ENCODE measurements around the gene RNF130. TPM values are rescaled to one million over a fixed set of nuclear protein-coding genes. Genes with fewer than 3 reads are reported as not detected.
"Not testable (repeated sequence)": the region's sequence is repeated elsewhere in the genome, so short reads cannot be mapped to it uniquely, and the experiment has no call there.

The RNF130 gene
- total and polyA plus RNA-seq, 2 donors from 2014 or later, result 73.9 to 88.1 TPM

DNA sequence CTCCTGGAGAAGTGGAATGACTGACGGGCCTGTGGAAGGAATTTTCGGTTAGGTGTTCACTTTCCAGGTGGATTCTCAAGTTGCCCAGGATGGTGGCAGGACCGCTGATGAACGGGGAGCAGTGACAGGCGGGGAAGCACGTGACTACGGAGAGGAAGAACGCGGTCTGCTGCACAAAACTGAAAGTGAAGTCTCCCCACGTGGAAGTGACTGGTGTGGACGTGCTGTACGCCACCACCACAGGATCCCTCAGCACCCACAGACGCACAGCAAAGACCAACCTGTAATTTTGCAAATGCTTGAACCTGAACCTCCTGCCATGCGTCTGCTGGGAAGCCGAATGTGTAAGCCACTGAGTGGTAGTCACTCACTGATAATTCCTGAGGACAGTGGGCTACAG, 51.4 kb downstream of the RNF130 start:
- no peak for TF ChIP-seq CTCF (IDR thresholded peaks at IDR 0.05; ENCODE audit: borderline replicate concordance, extremely low read depth, insufficient read depth)
- H3K27ac ChIP-seq (ENCODE audit: low read depth in 2 of 2, low read length in 2 of 2), result no peak overlapping the region
- peaks cover 0 to 2% (median 0%) of the 10 kb centered on the region in 3 donors for H3K36me3 ChIP-seq (ENCODE audit: control insufficient read depth in 2 of 3, insufficient read depth in 3 of 3, low read length in 3 of 3)
- H3K9ac ChIP-seq (ENCODE audit: low read length in 3 of 3), result no peak overlapping the region
- H3K4me3 ChIP-seq (ENCODE audit: low read length in 3 of 3), result no peak overlapping the region
- intact Hi-C loops (cut with DNase I), result no loop called here
- no peak for DNase-seq
- H3K4me1 ChIP-seq (ENCODE audit: control insufficient read depth in 2 of 3, insufficient read depth in 2 of 3, low read depth in 1 of 3, low read length in 3 of 3), result peaks cover 0 to 3% (median 2%) of the 10 kb centered on the region in 3 donors
- no peak for FAIRE-seq
- no peaks in the 10 kb centered on the region for H3K27me3 ChIP-seq (ENCODE audit: control insufficient read depth, insufficient read depth, low read length)
- H3K9me3 ChIP-seq (ENCODE audit: control insufficient read depth in 2 of 3, insufficient read depth in 1 of 3, low read length in 3 of 3), result no peaks in the 10 kb centered on the region

DNA sequence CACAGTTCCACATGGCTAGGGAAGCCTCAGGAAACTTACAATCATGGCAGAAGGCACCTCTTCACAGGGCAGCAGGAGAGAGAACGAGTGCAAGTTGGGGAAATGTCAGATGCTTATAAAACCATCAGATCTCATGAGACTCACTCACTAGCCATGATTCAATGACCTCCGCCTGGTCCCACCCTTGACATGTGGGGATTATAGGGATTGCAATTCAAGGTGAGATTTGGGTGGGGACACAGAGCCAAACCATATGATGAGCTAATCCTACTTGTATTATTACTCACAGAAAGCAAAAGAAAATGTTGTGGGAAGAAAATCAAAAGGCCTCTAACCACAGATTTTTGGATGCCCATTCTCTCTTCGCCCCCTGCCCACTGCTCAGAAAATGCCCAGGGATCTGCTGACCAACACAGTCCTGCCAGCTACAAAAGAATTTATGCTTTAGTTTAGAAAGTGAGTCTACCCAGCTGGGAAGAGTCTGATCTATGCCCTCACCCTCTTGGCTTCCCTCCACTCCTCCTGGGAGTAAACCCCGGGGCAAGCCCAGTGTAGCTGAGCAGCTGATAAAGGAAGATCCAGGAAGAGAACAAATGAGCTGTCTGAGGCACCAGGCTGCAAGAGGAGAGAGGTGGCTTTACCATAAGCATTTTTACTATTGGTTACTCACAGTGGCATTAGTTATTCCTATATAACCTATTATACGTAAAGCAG, 53.1 kb downstream of the RNF130 start:
- no peak for TF ChIP-seq CTCF (IDR thresholded peaks at IDR 0.05; ENCODE audit: borderline replicate concordance, extremely low read depth, insufficient read depth)
- Histone ChIP-seq H3K27me3 (ENCODE audit: control insufficient read depth, insufficient read depth, low read length) (no peaks in the 10 kb centered on the region), H3K4me3 (ENCODE audit: low read length in 3 of 3) (no peak overlapping the region), H3K27ac (ENCODE audit: low read depth in 2 of 2, low read length in 2 of 2) (no peak overlapping the region), H3K9ac (ENCODE audit: low read length in 3 of 3) (no peak overlapping the region), H3K9me3 (ENCODE audit: control insufficient read depth in 2 of 3, insufficient read depth in 1 of 3, low read length in 3 of 3) (no peaks in the 10 kb centered on the region), H3K4me1 (ENCODE audit: control insufficient read depth in 2 of 3, insufficient read depth in 2 of 3, low read depth in 1 of 3, low read length in 3 of 3) (no peaks in the 10 kb centered on the region), H3K36me3 (ENCODE audit: control insufficient read depth in 2 of 3, insufficient read depth in 3 of 3, low read length in 3 of 3) (peaks cover 0 to 2% (median 0%) of the 10 kb centered on the region in 3 donors)
- intact Hi-C loops (cut with DNase I), result no loop called here
- FAIRE-seq, result no peak
- DNase-seq, result no peak

GRCh38 chr5:180015523-180015922, 56.0 kb downstream of the RNF130 start:
- FAIRE-seq; H3K27ac ChIP-seq (ENCODE audit: low read depth in 2 of 2, low read length in 2 of 2); H3K27me3 ChIP-seq (ENCODE audit: control insufficient read depth, insufficient read depth, low read length); H3K9me3 ChIP-seq (ENCODE audit: control insufficient read depth in 2 of 3, insufficient read depth in 1 of 3, low read length in 3 of 3); H3K4me3 ChIP-seq (ENCODE audit: low read length in 3 of 3); DNase-seq; H3K4me1 ChIP-seq (ENCODE audit: control insufficient read depth in 2 of 3, insufficient read depth in 2 of 3, low read depth in 1 of 3, low read length in 3 of 3); intact Hi-C loops (cut with DNase I); H3K9ac ChIP-seq (ENCODE audit: low read length in 3 of 3); H3K36me3 ChIP-seq (ENCODE audit: control insufficient read depth in 2 of 3, insufficient read depth in 3 of 3, low read length in 3 of 3): not testable (repeated sequence)

GRCh38 chr5:180013678-180014077, 57.9 kb downstream of the RNF130 start:
- intact Hi-C loops (cut with DNase I), result no loop called here
- H3K9me3 ChIP-seq (ENCODE audit: control insufficient read depth in 2 of 3, insufficient read depth in 1 of 3, low read length in 3 of 3), result no peaks in the 10 kb centered on the region
- no peaks in the 10 kb centered on the region for H3K27me3 ChIP-seq (ENCODE audit: control insufficient read depth, insufficient read depth, low read length)
- no peaks in the 10 kb centered on the region for H3K4me1 ChIP-seq (ENCODE audit: control insufficient read depth in 2 of 3, insufficient read depth in 2 of 3, low read depth in 1 of 3, low read length in 3 of 3)
- FAIRE-seq (no peak), DNase-seq (no peak)
- H3K36me3 ChIP-seq (ENCODE audit: control insufficient read depth in 2 of 3, insufficient read depth in 3 of 3, low read length in 3 of 3), result peaks cover 0 to 7% (median 2%) of the 10 kb centered on the region in 3 donors
- TF ChIP-seq CTCF (IDR thresholded peaks at IDR 0.05; ENCODE audit: borderline replicate concordance, extremely low read depth, insufficient read depth), result no peak
- H3K4me3 ChIP-seq (ENCODE audit: low read length in 3 of 3), result no peak overlapping the region
- H3K27ac ChIP-seq (ENCODE audit: low read depth in 2 of 2, low read length in 2 of 2), result no peak overlapping the region
- H3K9ac ChIP-seq (ENCODE audit: low read length in 3 of 3), result no peak overlapping the region
